CD4-positive, CD25-positive, alpha-beta regulatory T cell (primary cell): ENCODE data around the gene RNF144B. TPM values are rescaled to one million over a fixed set of nuclear protein-coding genes. Genes with fewer than 3 reads are reported as not detected.

Source experiments
- ATAC-seq, 2 donors: fragments of 150-1000 bp; cut with Tn5 transposase; one replicate each; pipeline ENCODE4 v1.10.0; 2021; ENCODE audit warnings: low read depth in 2 of 2, moderate number of reproducible peaks in 2 of 2, moderate library complexity in 1 of 2
- DNase-seq, 3 donors: peaks; one replicate each; pipeline versions ENCODE4 v3.0.0 to v3.0.0-alpha.2; 2012 to 2022; ENCODE audit warnings: mixed read lengths in 1 of 3
- H3K27ac ChIP-seq: one replicate; pipeline ENCODE4 v1.7.0; 2013; ENCODE audit warnings: mild to moderate bottlenecking, low read length; ENCODE audit not compliant: insufficient read depth, poor library complexity, severe bottlenecking
- H3K27me3 ChIP-seq: one replicate; pipeline ENCODE4 v1.7.0; 2013; ENCODE audit warnings: low read length; ENCODE audit not compliant: control insufficient read depth, insufficient read depth
- H3K36me3 ChIP-seq: one replicate; pipeline ENCODE4 v1.7.0; 2013; ENCODE audit warnings: mild to moderate bottlenecking, low read length, moderate library complexity; ENCODE audit not compliant: control insufficient read depth, insufficient read depth
- H3K4me1 ChIP-seq: 2 replicates; pipeline ENCODE4 v1.7.0; 2013; ENCODE audit warnings: mild to moderate bottlenecking, low read length; ENCODE audit not compliant: insufficient read depth, control insufficient read depth, poor library complexity, severe bottlenecking
- H3K4me3 ChIP-seq: one replicate; pipeline ENCODE4 v1.7.0; 2013; ENCODE audit warnings: low read depth, mild to moderate bottlenecking, low read length, moderate library complexity
- H3K9me3 ChIP-seq, 2 experiments: 1 replicate in 1 of 2; 2 replicates in 1 of 2; pipeline ENCODE4 v1.7.0; 2013; ENCODE audit warnings: low read length in 2 of 2, mild to moderate bottlenecking in 1 of 2, moderate library complexity in 1 of 2; ENCODE audit not compliant: control insufficient read depth in 2 of 2
- H3K27ac Mint-ChIP-seq, 3 donors: one replicate each; pipeline ENCODE4 v1.8.0; 2020 to 2022; ENCODE audit warnings: mild to moderate bottlenecking in 3 of 3, mixed read lengths in 3 of 3, moderate library complexity in 2 of 3
- H3K27me3 Mint-ChIP-seq: one replicate; pipeline ENCODE4 v1.8.0; 2022; ENCODE audit warnings: mild to moderate bottlenecking, mixed read lengths
- H3K36me3 Mint-ChIP-seq: one replicate; pipeline ENCODE4 v1.8.0; 2020; ENCODE audit warnings: mixed read lengths
- H3K4me1 Mint-ChIP-seq, 4 donors: one replicate each; pipeline ENCODE4 v1.8.0; 2020 to 2022; ENCODE audit warnings: mixed read lengths in 4 of 4, mild to moderate bottlenecking in 1 of 4
- H3K4me3 Mint-ChIP-seq, 4 donors: one replicate each; pipeline ENCODE4 v1.8.0; 2020 to 2022; ENCODE audit warnings: mild to moderate bottlenecking in 4 of 4, mixed read lengths in 4 of 4, moderate library complexity in 3 of 4
- H3K9me3 Mint-ChIP-seq, 7 donors: one replicate each; pipeline ENCODE4 v1.8.0; 2020 to 2022; ENCODE audit warnings: mixed read lengths in 7 of 7, mild to moderate bottlenecking in 3 of 7, moderate library complexity in 2 of 7
- polyA plus RNA-seq, 4 donors: library from polyadenylated mRNA; unstranded; fragments of 300-500 nt; fragmentation: Illumina TruSeq; gene quantifications; one replicate each; pipeline ENCODE4 v1.2.3, GENCODE V29; 2021
- total RNA-seq: library from RNA; stranded (reverse); gene quantifications from one replicate; pipeline ENCODE4 v1.2.3, GENCODE V29; 2022

Gene RNF144B
- total and polyA plus RNA-seq, 5 donors from 2014 or later = 0.21 to 1.7 (median 1.1) TPM

- Histone ChIP-seq H3K27me3 (peaks cover 8% of the 10 kb centered on the region), H3K9me3 (no peaks in the 10 kb centered on the region), H3K4me1 (no peaks in the 10 kb centered on the region), H3K36me3 (no peaks in the 10 kb centered on the region), H3K27ac (no peak overlapping the region), H3K4me3 (no peak overlapping the region)
- H3K9me3 Mint-ChIP-seq = peaks cover 0 to 2% (median 0%) of the 10 kb centered on the region in 7 donors
- no peak for ATAC-seq
- no peak for DNase-seq
- no peak overlapping the region for H3K27ac Mint-ChIP-seq
- H3K4me1 Mint-ChIP-seq = no peaks in the 10 kb centered on the region
- no peak overlapping the region for H3K4me3 Mint-ChIP-seq
- peaks cover 6% of the 10 kb centered on the region for H3K27me3 Mint-ChIP-seq
- no peaks in the 10 kb centered on the region for H3K36me3 Mint-ChIP-seq
These were observed 113.9 kb downstream of the RNF144B start for GRCh38 chr6:18500921-18501662.

- Histone ChIP-seq H3K27me3 (peaks cover 8% of the 10 kb centered on the region), H3K27ac (no peak overlapping the region), H3K4me3 (no peak overlapping the region), H3K36me3 (no peaks in the 10 kb centered on the region), H3K9me3 (no peaks in the 10 kb centered on the region), H3K4me1 (no peaks in the 10 kb centered on the region)
- no peak for DNase-seq
- H3K4me1 Mint-ChIP-seq = no peaks in the 10 kb centered on the region
- no peak overlapping the region for H3K27ac Mint-ChIP-seq
- H3K4me3 Mint-ChIP-seq = no peak overlapping the region
- H3K36me3 Mint-ChIP-seq = no peaks in the 10 kb centered on the region
- peaks cover 0 to 2% (median 0%) of the 10 kb centered on the region in 7 donors for H3K9me3 Mint-ChIP-seq
- ATAC-seq = peak in 1 of 2 donors; percentile 32
- peaks cover 6% of the 10 kb centered on the region for H3K27me3 Mint-ChIP-seq
These were observed 114.5 kb downstream of the RNF144B start for GRCh38 chr6:18501663-18502013.

GRCh38 chr6:18503206-18503592, 116.0 kb downstream of the RNF144B start:
- H3K4me3 ChIP-seq = no peak overlapping the region
- peaks cover 6% of the 10 kb centered on the region for H3K27me3 Mint-ChIP-seq
- no peaks in the 10 kb centered on the region for H3K4me1 Mint-ChIP-seq
- H3K36me3 Mint-ChIP-seq = no peaks in the 10 kb centered on the region
- H3K27me3 ChIP-seq = peaks cover 4% of the 10 kb centered on the region
- peaks cover 0 to 2% (median 0%) of the 10 kb centered on the region in 7 donors for H3K9me3 Mint-ChIP-seq
- H3K4me1 ChIP-seq = no peaks in the 10 kb centered on the region
- no peak for ATAC-seq
- no peaks in the 10 kb centered on the region for H3K36me3 ChIP-seq
- no peak for DNase-seq
- H3K27ac Mint-ChIP-seq = no peak overlapping the region
- H3K9me3 ChIP-seq = no peaks in the 10 kb centered on the region
- H3K27ac ChIP-seq = no peak overlapping the region
- no peak overlapping the region for H3K4me3 Mint-ChIP-seq

- H3K27ac Mint-ChIP-seq = no peak overlapping the region
- Histone ChIP-seq H3K36me3 (no peaks in the 10 kb centered on the region), H3K4me3 (no peak overlapping the region), H3K4me1 (no peaks in the 10 kb centered on the region), H3K27ac (no peak overlapping the region), H3K27me3 (no peaks in the 10 kb centered on the region), H3K9me3 (no peaks in the 10 kb centered on the region)
- peak; percentile 4 to 44 (median 32) for DNase-seq
- H3K4me3 Mint-ChIP-seq = no peak overlapping the region
- no peaks in the 10 kb centered on the region for H3K4me1 Mint-ChIP-seq
- H3K36me3 Mint-ChIP-seq = no peaks in the 10 kb centered on the region
- ATAC-seq = peak; percentile 30 to 44
- peaks cover 0 to 2% (median 0%) of the 10 kb centered on the region in 7 donors for H3K9me3 Mint-ChIP-seq
- peaks cover 6% of the 10 kb centered on the region for H3K27me3 Mint-ChIP-seq
These were observed 116.6 kb downstream of the RNF144B start for GRCh38 chr6:18503593-18504231.

- Histone ChIP-seq H3K4me1 (no peaks in the 10 kb centered on the region), H3K27me3 (no peaks in the 10 kb centered on the region), H3K27ac (no peak overlapping the region), H3K9me3 (no peaks in the 10 kb centered on the region), H3K36me3 (no peaks in the 10 kb centered on the region), H3K4me3 (no peak overlapping the region)
- Mint-ChIP-seq H3K9me3 (peaks cover 0 to 2% (median 0%) of the 10 kb centered on the region in 7 donors), H3K27me3 (peaks cover 6% of the 10 kb centered on the region), H3K36me3 (no peaks in the 10 kb centered on the region), H3K4me1 (no peaks in the 10 kb centered on the region), H3K27ac (no peak overlapping the region), H3K4me3 (no peak overlapping the region)
- ATAC-seq = no peak
- no peak for DNase-seq
These were observed 117.1 kb downstream of the RNF144B start for GRCh38 chr6:18504232-18504596.

GRCh38 chr6:18506382-18507017, 119.3 kb downstream of the RNF144B start:
- H3K36me3 Mint-ChIP-seq = no peaks in the 10 kb centered on the region
- peaks cover 0 to 4% (median 0%) of the 10 kb centered on the region in 7 donors for H3K9me3 Mint-ChIP-seq
- no peaks in the 10 kb centered on the region for H3K4me1 Mint-ChIP-seq

GRCh38 chr6:18507018-18507415, 119.9 kb downstream of the RNF144B start:
- no peak for ATAC-seq

More at GRCh38 chr6:18506382-18507017, 119.3 kb downstream of the RNF144B start:
- ATAC-seq = no peak
- no peak overlapping the region for H3K27ac Mint-ChIP-seq
- H3K27me3 ChIP-seq = peaks cover 3% of the 10 kb centered on the region
- H3K36me3 ChIP-seq = no peaks in the 10 kb centered on the region
- peaks cover 10% of the 10 kb centered on the region for H3K27me3 Mint-ChIP-seq
- H3K4me3 Mint-ChIP-seq = no peak overlapping the region
- H3K4me1 ChIP-seq = no peaks in the 10 kb centered on the region
- no peak for DNase-seq
- H3K4me3 ChIP-seq = no peak overlapping the region
- no peak overlapping the region for H3K27ac ChIP-seq
- H3K9me3 ChIP-seq = no peaks in the 10 kb centered on the region

More at GRCh38 chr6:18507018-18507415, 119.9 kb downstream of the RNF144B start:
- Mint-ChIP-seq H3K9me3 (peaks cover 0 to 4% (median 0%) of the 10 kb centered on the region in 7 donors), H3K4me3 (no peak overlapping the region), H3K27me3 (peaks cover 5% of the 10 kb centered on the region), H3K4me1 (no peaks in the 10 kb centered on the region), H3K27ac (no peak overlapping the region), H3K36me3 (no peaks in the 10 kb centered on the region)
- H3K9me3 ChIP-seq = no peaks in the 10 kb centered on the region
- no peak overlapping the region for H3K27ac ChIP-seq
- no peaks in the 10 kb centered on the region for H3K36me3 ChIP-seq
- no peak for DNase-seq
- peaks cover 3% of the 10 kb centered on the region for H3K27me3 ChIP-seq
- H3K4me3 ChIP-seq = no peak overlapping the region
- no peaks in the 10 kb centered on the region for H3K4me1 ChIP-seq
